K562 (cell line): ENCODE data around the gene TFB2M. TPM values are rescaled to one million over a fixed set of nuclear protein-coding genes. Genes with fewer than 3 reads are reported as not detected.

Source experiments
- ARHGAP35 ChIP-seq: fragments of 450-650 bp; IDR thresholded peaks from 2 replicates; pipeline ENCODE4 v1.6.1; 2018; ENCODE audit not compliant: partially characterized antibody
- CHAMP1 ChIP-seq: fragments of 450-650 bp; IDR thresholded peaks from 2 replicates; pipeline ENCODE4 v1.6.1; 2016; ENCODE audit warnings: mild to moderate bottlenecking
- ERF ChIP-seq: fragments of 450-650 bp; formaldehyde crosslinking; IDR thresholded peaks from 2 replicates; pipeline ENCODE4 v1.4.0; 2020; ENCODE audit warnings: mild to moderate bottlenecking, mixed read lengths
- ESRRB ChIP-seq: fragments of 250-450 bp; sonication (Bioruptor Pico); IDR thresholded peaks from 2 replicates; pipeline ENCODE4 v1.5.0; 2020; ENCODE audit warnings: mild to moderate bottlenecking, moderate library complexity, borderline replicate concordance
- FUS ChIP-seq: fragments of 200-400 bp; formaldehyde crosslinking; optimal IDR thresholded peaks from 2 replicates; pipeline ENCODE3; 2017; ENCODE audit warnings: low read depth, low read length
- GABPB1 ChIP-seq: sonication (generic); formaldehyde crosslinking; IDR thresholded peaks from 2 replicates; pipeline ENCODE4 v1.8.0; 2022; ENCODE audit warnings: mild to moderate bottlenecking, missing genetic modification reagents
- GATA2 ChIP-seq: sonication (generic); formaldehyde crosslinking; IDR thresholded peaks from 2 replicates; pipeline ENCODE4 v1.4.0; 2020; ENCODE audit warnings: mild to moderate bottlenecking, missing genetic modification reagents
- GATAD2A ChIP-seq: fragments of 450-650 bp; IDR thresholded peaks from 2 replicates; pipeline ENCODE4 v1.6.1; 2017
- MAFF ChIP-seq: IDR thresholded peaks from 2 replicates; pipeline ENCODE4 v1.6.1; 2012; ENCODE audit warnings: low read length, improper control_type of control experiment
- NELFE ChIP-seq: IDR thresholded peaks from 2 replicates; pipeline ENCODE4 v1.6.1; 2011; ENCODE audit warnings: mild to moderate bottlenecking; ENCODE audit not compliant: insufficient read depth, insufficient read length
- PHF8 ChIP-seq: fragments of 200-600 bp; sonication (generic); IDR thresholded peaks from 2 replicates; pipeline ENCODE4 v1.6.1; 2012; ENCODE audit warnings: mixed run types, mild to moderate bottlenecking, inconsistent platforms, low read length, moderate library complexity, borderline replicate concordance
- SFPQ ChIP-seq: fragments of 200-400 bp; formaldehyde crosslinking; IDR thresholded peaks from 2 replicates; pipeline ENCODE4 v1.6.1; 2017; ENCODE audit warnings: mild to moderate bottlenecking, low read depth, low read length, moderate library complexity
- TAF9B ChIP-seq: fragments of 450-650 bp; IDR thresholded peaks from 2 replicates; pipeline ENCODE4 v1.6.1; 2018; ENCODE audit warnings: mild to moderate bottlenecking; ENCODE audit not compliant: partially characterized antibody
- YBX1 ChIP-seq: fragments of 450-650 bp; IDR thresholded peaks from 2 replicates; pipeline ENCODE4 v1.7.1; 2016; ENCODE audit warnings: mild to moderate bottlenecking
- ZFP1 ChIP-seq: fragments of 450-650 bp; formaldehyde crosslinking; IDR thresholded peaks from 2 replicates; pipeline ENCODE4 v1.4.0; 2020; ENCODE audit warnings: mild to moderate bottlenecking, mixed read lengths
- ZFX ChIP-seq: sonication (generic); formaldehyde crosslinking; IDR thresholded peaks from 2 replicates; pipeline ENCODE4 v1.8.0; 2022; ENCODE audit warnings: mild to moderate bottlenecking, missing genetic modification reagents, moderate library complexity
- ZNF143 ChIP-seq: sonication (generic); formaldehyde crosslinking; IDR thresholded peaks from 2 replicates; pipeline ENCODE4 v1.9.0; 2022; ENCODE audit warnings: mild to moderate bottlenecking, missing genetic modification reagents
- ZNF41 ChIP-seq: fragments of 250-450 bp; sonication (Bioruptor Pico); conservative IDR thresholded peaks from 2 replicates; pipeline ENCODE4 v1.4.0; 2020; ENCODE audit warnings: mild to moderate bottlenecking
- polyA plus RNA-seq, 8 experiments: library from polyadenylated mRNA; depleted of rRNA in 4 of 8; stranded (reverse) in 5 of 8; unstranded in 3 of 8; fragments of >200 nt; fragmentation: Nextera tagmentation in 2 of 8; fragmentation: Illumina TruSeq in 1 of 8; extraction: Ambion mirVana in 2 of 8; extraction: Trizol in 1 of 8; gene quantifications; 2 replicates each; pipeline versions ENCODE4 v1.2.1 to v1.2.3, GENCODE V29; 2011 to 2014; ENCODE audit warnings: inconsistent platforms in 1 of 8, missing spikeins in 1 of 8
- total RNA-seq, 7 experiments: library from RNA; depleted of rRNA in 6 of 7; stranded (reverse); fragments of >200 nt in 6 of 7; fragmentation: Illumina TruSeq in 2 of 7; extraction: Trizol in 2 of 7; gene quantifications; 2 replicates each; pipeline versions ENCODE4 v1.2.1 to v1.2.3, GENCODE V29; 2011 to 2021; ENCODE audit warnings: low replicate concordance in 1 of 7
- TF ChIP-seq, protein P1 (sequence below): sonication (generic); formaldehyde crosslinking; IDR thresholded peaks from 2 replicates; pipeline ENCODE4 v1.8.0; 2023; ENCODE audit warnings: mild to moderate bottlenecking, missing genetic modification reagents

Gene TFB2M
- total and polyA plus RNA-seq, 9 of the 15 experiments (the other 6 are each of a cell fraction or from before 2014, with no cell fraction given), result 55.1 to 162 (median 70.6) TPM

GRCh38 chr1:246506674-246507481, 59.2 kb downstream of the TFB2M start, which contains the start of gene SMYD3 (continued):
- TF ChIP-seq YBX1 (no peak), ESRRB (CRISPR knock-in tag) (no peak), NELFE (no peak), FUS (peak; percentile 29), MAFF (no peak), ARHGAP35 (no peak), TAF9B (no peak), ERF (no peak), PHF8 (peak; percentile 83; the same call in 1 of the 2 replicates), GATAD2A (no peak), ZNF143 (CRISPR knock-in tag) (no peak), ZFP1 (CRISPR knock-in tag) (no peak), ZFX (CRISPR knock-in tag) (peak; percentile 43; the same call in 1 of the 2 replicates), ZNF41 (no peak), SFPQ (no peak), GABPB1 (CRISPR knock-in tag) (peak; percentile 29; the same call in 1 of the 2 replicates), GATA2 (CRISPR knock-in tag) (no peak), CHAMP1 (no peak)
- TF ChIP-seq, protein P1, sequence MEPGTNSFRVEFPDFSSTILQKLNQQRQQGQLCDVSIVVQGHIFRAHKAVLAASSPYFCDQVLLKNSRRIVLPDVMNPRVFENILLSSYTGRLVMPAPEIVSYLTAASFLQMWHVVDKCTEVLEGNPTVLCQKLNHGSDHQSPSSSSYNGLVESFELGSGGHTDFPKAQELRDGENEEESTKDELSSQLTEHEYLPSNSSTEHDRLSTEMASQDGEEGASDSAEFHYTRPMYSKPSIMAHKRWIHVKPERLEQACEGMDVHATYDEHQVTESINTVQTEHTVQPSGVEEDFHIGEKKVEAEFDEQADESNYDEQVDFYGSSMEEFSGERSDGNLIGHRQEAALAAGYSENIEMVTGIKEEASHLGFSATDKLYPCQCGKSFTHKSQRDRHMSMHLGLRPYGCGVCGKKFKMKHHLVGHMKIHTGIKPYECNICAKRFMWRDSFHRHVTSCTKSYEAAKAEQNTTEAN (CRISPR knock-in tag), result no peak
